ENCODE data around the gene GUSB.

GUSB gene

DNA sequence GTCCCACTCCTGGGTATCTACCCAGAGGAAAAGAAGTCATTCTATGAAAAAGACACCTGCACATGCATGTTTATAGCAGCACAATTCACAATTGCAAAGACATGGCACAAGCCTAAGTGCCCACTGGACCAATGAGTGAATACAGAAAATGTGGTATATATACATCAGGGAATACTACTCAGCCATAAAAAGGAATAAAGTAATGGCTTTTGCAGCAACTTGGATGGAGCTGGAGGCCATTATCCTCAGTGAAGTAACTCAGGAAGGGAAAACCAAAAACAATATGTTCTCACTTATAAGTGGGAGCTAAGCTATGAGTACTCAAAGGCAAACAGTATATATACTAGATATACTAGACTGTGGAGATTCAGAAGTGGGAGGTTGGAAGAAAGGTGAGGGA lies 55.4 kb downstream of the GUSB start:
- DNase-seq, result no peak

DNA sequence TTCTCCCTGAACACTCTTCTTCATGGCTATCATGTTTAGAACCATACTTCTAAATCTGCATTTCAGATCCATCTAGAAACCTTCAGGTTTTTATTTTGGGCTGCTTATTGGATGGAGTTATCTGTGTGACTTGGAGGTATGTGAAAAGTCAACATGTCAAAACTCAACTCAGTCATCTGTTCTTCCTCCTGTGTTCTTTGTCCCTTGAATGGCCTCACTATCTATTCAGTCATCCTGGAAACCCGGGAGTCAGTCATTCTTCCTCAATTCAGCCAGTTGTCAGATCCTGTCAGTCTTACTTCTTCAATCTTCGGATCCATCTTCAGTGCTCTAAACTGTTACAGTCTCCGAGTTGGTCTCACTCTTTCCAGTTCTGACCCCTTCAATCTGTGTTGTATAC lies 57.0 kb downstream of the GUSB start:
- no peak for DNase-seq

DNA sequence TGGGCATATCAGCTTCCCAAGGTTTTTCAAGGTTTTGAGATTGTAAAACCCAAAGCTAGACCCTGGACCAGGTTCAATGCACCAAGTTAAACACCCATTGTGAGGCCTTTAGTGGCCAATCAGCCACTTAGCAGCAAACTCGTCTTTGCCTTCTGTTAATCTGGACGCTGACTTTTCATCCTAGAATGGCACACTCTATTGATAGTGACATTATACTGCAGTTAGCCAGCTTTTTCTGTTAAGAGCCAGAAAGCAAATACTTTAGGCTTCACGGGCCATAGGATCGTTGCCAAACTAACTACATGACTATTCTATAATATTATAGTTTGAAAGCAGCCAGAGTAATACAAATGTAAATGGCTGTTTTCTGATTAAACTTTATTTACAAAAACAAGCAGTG lies 57.8 kb downstream of the GUSB start:
- DNase-seq, result no peak

- no peak for DNase-seq
Measured at GRCh38 chr7:65923316-65923715, 58.7 kb downstream of the GUSB start.

DNA sequence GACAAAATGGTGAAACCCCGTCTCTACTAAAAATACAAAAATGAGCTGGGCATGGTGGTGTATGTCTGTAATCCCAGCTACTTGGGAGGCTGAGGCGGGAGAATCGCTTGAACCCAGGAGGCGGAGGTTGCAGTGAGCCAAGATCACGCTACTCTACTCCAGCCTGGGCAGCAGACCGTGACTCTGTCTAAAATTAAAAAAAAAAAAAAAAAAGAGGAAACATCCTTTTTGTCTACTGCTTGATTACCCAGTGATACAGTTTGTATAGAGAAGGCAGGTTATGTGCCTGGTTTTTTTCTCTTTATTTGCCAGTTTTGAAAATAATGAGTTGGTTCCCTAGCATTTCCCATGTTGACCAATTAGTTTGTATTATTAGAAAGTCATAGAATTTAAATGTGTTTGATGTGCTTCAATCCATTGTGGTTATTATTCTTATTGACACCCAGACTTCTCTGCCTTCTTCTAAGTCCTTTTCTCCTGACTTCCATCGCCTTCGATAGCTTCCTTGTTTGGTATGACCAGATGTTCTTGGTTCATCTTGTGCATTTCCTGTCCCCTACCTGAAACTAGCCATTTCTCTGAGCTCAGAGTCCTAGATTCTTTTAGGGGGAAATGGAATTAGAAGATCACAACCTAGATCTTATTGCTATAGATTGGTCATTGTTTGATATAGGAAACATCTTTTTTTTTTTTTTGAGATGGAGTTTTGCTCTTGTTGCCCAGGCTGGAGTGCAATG lies 65.9 kb downstream of the GUSB start:
- no peak for DNase-seq

GRCh38 chr7:65912237-65912636 lies 69.8 kb downstream of the GUSB start:
- no peak for DNase-seq
